B cell (primary cell): ENCODE measurements around the gene PEX11G.

Experiments used
- CTCF ChIP-seq: fragments of 200-600 bp; IDR thresholded peaks from one replicate; pipeline ENCODE4 v1.8.0; 2022; ENCODE audit warnings: antibody characterized with exemption, mild to moderate bottlenecking
- EZH2 ChIP-seq: IDR thresholded peaks from 2 replicates; pipeline ENCODE4 v1.6.1; 2012; ENCODE audit warnings: borderline replicate concordance, low read depth, mild to moderate bottlenecking, moderate library complexity, low read length; ENCODE audit not compliant: insufficient read depth, poor library complexity, severe bottlenecking

- TF ChIP-seq EZH2 = no peak
- no peak for TF ChIP-seq CTCF
These were observed 20.8 kb upstream of the PEX11G start for GRCh38 chr19:7509625-7510024.
